AG10803 (cell line): ENCODE data around the gene UST.
"Not testable (repeated sequence)": the region's sequence is repeated elsewhere in the genome, so short reads cannot be mapped to it uniquely, and the experiment has no call there.

Source experiments
- DNase-seq: peaks from one replicate; pipeline ENCODE4 v3.0.0; 2010; ENCODE audit warnings: low read depth
- H3K4me3 ChIP-seq: 2 replicates; pipeline ENCODE4 v1.5.1; 2011; ENCODE audit warnings: mild to moderate bottlenecking, low read length, control low read depth
- CTCF ChIP-seq: conservative IDR thresholded peaks from 2 replicates; pipeline ENCODE4 v1.5.1; 2011; ENCODE audit warnings: mild to moderate bottlenecking, low read length, control low read depth, inconsistent platforms

Gene UST

GRCh38 chr6:149102324-149102723 is 355.5 kb downstream of the UST start:
- no peak for DNase-seq
- TF ChIP-seq CTCF, result no peak
- no peak overlapping the region for H3K4me3 ChIP-seq

- not testable (repeated sequence) for H3K4me3 ChIP-seq
Measured at GRCh38 chr6:149103950-149104349, 357.1 kb downstream of the UST start.

GRCh38 chr6:149107520-149107919 is 360.7 kb downstream of the UST start:
- TF ChIP-seq CTCF, result no peak

More at GRCh38 chr6:149103950-149104349, 357.1 kb downstream of the UST start:
- not testable (repeated sequence) for DNase-seq

GRCh38 chr6:149108038-149108748 is 361.4 kb downstream of the UST start:
- no peak overlapping the region for H3K4me3 ChIP-seq
- no peak for DNase-seq
- TF ChIP-seq CTCF, result no peak

More at GRCh38 chr6:149107520-149107919, 360.7 kb downstream of the UST start:
- H3K4me3 ChIP-seq, result no peak overlapping the region
- DNase-seq, result no peak

- no peak for TF ChIP-seq CTCF
- no peak for DNase-seq
- H3K4me3 ChIP-seq, result no peak overlapping the region
Measured at GRCh38 chr6:149108749-149109100, 361.9 kb downstream of the UST start.

- H3K4me3 ChIP-seq, result no peak overlapping the region
- no peak for DNase-seq
- no peak for TF ChIP-seq CTCF
Measured at GRCh38 chr6:149109397-149110070, 362.7 kb downstream of the UST start.

GRCh38 chr6:149111556-149112115 is 364.8 kb downstream of the UST start:
- TF ChIP-seq CTCF, result no peak
- no peak for DNase-seq
- no peak overlapping the region for H3K4me3 ChIP-seq
